DMS79 treated with DMSO at 0.1 percent for 48 hours (cell line): Measurements from ENCODE around the gene FGF18.

ENCODE experiments used
- DNase-seq: peaks from one replicate; lab custom pipeline; 2025; lab: John Stamatoyannopoulos, UW

FGF18 gene

GRCh38 chr5:171498166-171498565 lies 78.7 kb downstream of the FGF18 start:
- no peak for DNase-seq

GRCh38 chr5:171499611-171500010 lies 80.2 kb downstream of the FGF18 start:
- DNase-seq: no peak

- DNase-seq: no peak
Measured at GRCh38 chr5:171505473-171506043, 86.1 kb downstream of the FGF18 start.

GRCh38 chr5:171506951-171507350 lies 87.5 kb downstream of the FGF18 start:
- DNase-seq: no peak
